Measurements from ENCODE around the gene PIGT.

PIGT gene

DNA sequence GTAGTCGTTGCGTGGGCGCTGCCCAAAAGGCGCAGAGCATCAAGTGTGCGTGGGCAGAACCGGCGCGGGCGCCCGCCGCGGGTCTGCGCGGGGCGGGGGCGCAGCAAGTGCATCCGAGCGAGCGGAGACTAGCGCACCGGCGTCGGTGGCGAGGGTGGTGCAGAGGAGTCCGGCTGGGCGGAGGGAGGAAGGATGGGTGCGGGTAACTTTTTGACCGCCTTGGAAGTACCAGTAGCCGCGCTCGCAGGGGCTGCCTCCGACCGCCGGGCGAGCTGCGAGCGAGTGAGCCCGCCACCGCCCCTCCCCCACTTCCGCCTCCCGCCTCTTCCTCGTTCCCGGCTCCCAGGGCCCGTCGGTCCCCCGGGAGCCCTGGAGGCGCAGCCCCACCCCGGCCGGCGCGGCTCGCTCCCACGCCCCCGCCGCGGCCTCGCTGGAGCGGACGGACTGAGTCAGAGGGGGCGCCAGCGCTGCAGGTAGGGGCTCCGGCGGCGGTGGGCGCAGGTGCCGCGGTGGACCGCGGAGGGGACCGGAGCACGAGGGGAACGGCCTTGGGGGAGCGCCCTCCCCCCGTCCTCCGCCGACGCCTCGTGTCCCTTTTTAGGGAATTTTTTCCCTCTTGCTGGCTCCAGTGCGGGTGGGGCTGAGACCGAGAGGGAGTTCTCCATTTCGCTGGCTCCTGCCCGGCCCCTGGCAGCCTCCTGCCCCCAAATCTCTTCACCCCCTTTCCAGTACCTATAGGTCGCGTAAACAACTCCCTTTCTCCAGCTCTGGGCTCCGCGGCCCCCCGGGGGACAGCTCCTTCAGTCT is 9.5 kb upstream of the PIGT start:
- DNase-seq (ENCODE audit: extremely low spot score): peak; percentile 46
- POLR2A ChIA-PET: no interaction called here
- no peak for TF ChIP-seq CTCF (IDR thresholded peaks at IDR 0.05; ENCODE audit: control extremely low read depth, extremely low read depth, low read depth, missing control alignments)
- CTCF ChIA-PET: interaction anchor here (0.9 to 4.4 kb wide), 8 partner anchors 9 to 87 kb away, joined by 3 to 33 read pairs (median 5); partner anchors contain the start of genes PIGT and SYS1

- ChIA-PET CTCF (interaction anchor here (0.9 to 4.4 kb wide), 9 partner anchors 9 to 88 kb away, joined by 3 to 33 read pairs (median 3); partner anchors contain the start of genes PIGT and SYS1), POLR2A (no interaction called here)
- DNase-seq (ENCODE audit: extremely low spot score): no peak
- no peak for TF ChIP-seq CTCF (IDR thresholded peaks at IDR 0.05; ENCODE audit: control extremely low read depth, extremely low read depth, low read depth, missing control alignments)
Observed at GRCh38 chr20:45407067-45407745, 8.7 kb upstream of the PIGT start.

GRCh38 chr20:45407783-45408645 is 7.9 kb upstream of the PIGT start, which contains the start of gene DBNDD2:
TSS of gene DBNDD2 (plus strand) at chr20:45408289. CDS start at chr20:45408468, 179 bp downstream.
- CTCF ChIA-PET: interaction anchor here (0.6 to 4.4 kb wide), 10 partner anchors 8 to 89 kb away, joined by 3 to 33 read pairs (median 3); partner anchors contain the start of genes PIGT and SYS1
- POLR2A ChIA-PET: no interaction called here

GRCh38 chr20:45408646-45409213 is 7.2 kb upstream of the PIGT start:
- ChIA-PET POLR2A (no interaction called here), CTCF (interaction anchor here (0.6 to 1.8 kb wide), 4 partner anchors 7 to 77 kb away, joined by 3 to 7 read pairs (median 4); partner anchors contain the start of gene PIGT)
- TF ChIP-seq CTCF (IDR thresholded peaks at IDR 0.05; ENCODE audit: control extremely low read depth, extremely low read depth, low read depth, missing control alignments): no peak
- no peak for DNase-seq (ENCODE audit: extremely low spot score)

More at GRCh38 chr20:45407783-45408645, 7.9 kb upstream of the PIGT start, which contains the start of gene DBNDD2:
- TF ChIP-seq CTCF (IDR thresholded peaks at IDR 0.05; ENCODE audit: control extremely low read depth, extremely low read depth, low read depth, missing control alignments): no peak
- peak; percentile 21 for DNase-seq (ENCODE audit: extremely low spot score)

- POLR2A ChIA-PET: no interaction called here
- DNase-seq (ENCODE audit: extremely low spot score): no peak
- CTCF ChIA-PET: interaction anchor here (0.7 to 1.6 kb wide), 3 partner anchors 27 to 46 kb away, joined by 3 to 6 read pairs (median 4); partner anchors contain the start of gene SYS1
- TF ChIP-seq CTCF (IDR thresholded peaks at IDR 0.05; ENCODE audit: control extremely low read depth, extremely low read depth, low read depth, missing control alignments): no peak
Observed at GRCh38 chr20:45409521-45410272, 6.2 kb upstream of the PIGT start.

Measured in GM10248 (cell line).